ENCODE results near the gene EME2. TPM values are rescaled to one million over a fixed set of nuclear protein-coding genes. Genes with fewer than 3 reads are reported as not detected.
A peak's percentile ranks its signal among the peaks of the same experiment; 100 is the strongest.

The EME2 gene
- total and polyA plus RNA-seq, 2 of the 13 experiments (the other 11 are each of a cell fraction or from before 2014, with no cell fraction given) = 4.4 to 7.6 TPM

DNA sequence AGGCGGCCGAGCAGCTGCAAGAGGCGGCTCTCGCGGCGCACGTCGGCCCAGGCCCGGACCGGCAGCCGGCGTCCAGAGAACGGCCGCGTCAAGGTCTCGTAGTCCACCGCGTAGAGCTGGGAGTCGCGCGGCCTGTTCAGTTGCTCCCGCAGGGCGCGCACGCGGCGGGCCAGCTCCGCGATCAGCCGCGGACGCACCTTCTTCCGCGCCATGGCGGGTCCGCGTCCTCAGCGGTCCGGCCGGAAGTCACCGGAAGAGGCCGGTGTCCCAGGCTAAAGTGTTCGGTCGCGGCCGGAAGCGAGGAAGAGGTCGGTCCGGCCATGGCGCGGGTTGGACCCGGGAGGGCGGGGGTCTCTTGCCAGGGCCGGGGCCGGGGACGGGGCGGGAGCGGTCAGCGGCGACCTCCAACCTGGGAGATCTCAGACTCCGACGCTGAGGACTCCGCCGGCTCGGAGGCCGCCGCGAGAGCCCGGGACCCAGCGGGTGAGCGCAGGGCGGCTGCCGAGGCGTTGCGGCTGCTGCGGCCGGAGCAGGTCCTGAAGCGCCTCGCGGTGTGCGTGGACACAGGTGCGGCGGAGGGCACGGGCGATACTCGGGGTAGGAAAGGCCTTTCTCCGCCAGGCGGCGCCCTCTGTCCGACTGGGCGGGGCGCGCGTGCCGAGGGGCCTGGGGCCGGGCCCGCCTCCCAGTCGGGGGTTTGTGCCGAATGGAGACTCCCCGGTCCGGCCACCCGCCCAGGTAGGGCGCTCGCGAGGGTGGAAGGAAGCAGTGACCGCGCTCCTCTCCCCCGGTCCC, 495 bp downstream of the EME2 start, which contains the start of gene MRPS34:
Gene MRPS34 (minus strand): TSS at position 227 of the 795 bp plus-strand sequence. CDS start 15 bp downstream, at position 212.
- WGBS (ENCODE audit: low lambda C conversion rate) = 0% methylated on average over 1 of the region's 108 CpGs
- Histone ChIP-seq H3K4me2 (ENCODE audit: low read depth, low read length) (peak within 1 kb of the TSS; percentile 91), H3K9me3 (ENCODE audit: low read length) (no peaks in the 10 kb centered on the region), H3K27ac (ENCODE audit: extremely low read length, insufficient read depth, low read length) (peak within 1 kb of the TSS; percentile 90), H3K4me1 (ENCODE audit: insufficient read depth, low read length) (peaks cover 12% of the 10 kb centered on the region), H3K27me3 (ENCODE audit: control insufficient read depth in 1 of 2, insufficient read depth in 2 of 2, low read length in 2 of 2) (no peaks in the 10 kb centered on the region; a peak in 2 of 5 replicates), H3K36me3 (replicated peaks in 1 of 2; ENCODE audit: control insufficient read depth in 1 of 2, insufficient read depth in 2 of 2, low read length in 2 of 2) (peaks cover 6 to 22% of the 10 kb centered on the region in 2 experiments; a peak in 4 of 5 replicates), H2AFZ (ENCODE audit: low read length) (no peak within 1 kb of the TSS), H3K4me3 (replicated peaks in 1 of 3; ENCODE audit: insufficient read depth in 1 of 3, low read depth in 2 of 3, low read length in 3 of 3) (peak within 1 kb of the TSS; percentile 94 to 96 (median 95)), H3K9ac (ENCODE audit: insufficient read depth, low read depth, low read length) (peak within 1 kb of the TSS; percentile 99), H3K79me2 (ENCODE audit: insufficient read depth, low read length) (peaks cover 30% of the 10 kb centered on the region), H4K20me1 (ENCODE audit: insufficient read depth, low read length) (no peaks in the 10 kb centered on the region)
- FAIRE-seq (no peak), DNase-seq (ENCODE audit: low spot score) (peak; percentile 78), ATAC-seq (peak; percentile 70)
- intact Hi-C loops (cut with micrococcal nuclease; ENCODE audit: unreplicated experiment) = loop anchor here (5.0 kb wide), 1 partner anchor 39 kb away; no protein-coding TSS in a partner anchor
- POLR2A ChIA-PET = interaction anchor here (0.8 to 1.9 kb wide), 14 partner anchors 10 to 192 kb away, joined by 3 to 38 read pairs (median 4); partner anchors contain the start of genes FAHD1, HAGH, IGFALS and JPT2
- in situ Hi-C loops (cut with HindIII; ENCODE audit: extremely low pct_ligation_motif_present, low pct_unique_long_range_greater_than_20kb) = no loop called here
- BruUV-seq (replicated peaks) = TSS peak; percentile 48
- CTCF ChIA-PET (ENCODE audit: low intra/inter-chr PET ratio, low total read pairs) = interaction anchor here (1.8 to 2.2 kb wide), 2 partner anchors 40 to 51 kb away, joined by 9 to 11 read pairs; no protein-coding TSS in a partner anchor
- TF ChIP-seq ZNF10 (CRISPR knock-in tag; IDR thresholded peaks at IDR 0.05; ENCODE audit: borderline replicate concordance, low read depth) (no peak), REXO4 (CRISPR knock-in tag; IDR thresholded peaks at IDR 0.05; ENCODE audit: borderline replicate concordance) (no peak), FOXK2 (IDR thresholded peaks at IDR 0.05) (no peak), GFI1 (CRISPR knock-in tag; IDR thresholded peaks at IDR 0.05; ENCODE audit: borderline replicate concordance) (no peak), KLF15 (CRISPR knock-in tag; IDR thresholded peaks at IDR 0.05; ENCODE audit: borderline replicate concordance) (0 out of 2 replicates have a peak, but pooled peaks have one; percentile 41), ARNT (IDR thresholded peaks at IDR 0.05) (no peak)
- TF ChIP-seq, protein P1, sequence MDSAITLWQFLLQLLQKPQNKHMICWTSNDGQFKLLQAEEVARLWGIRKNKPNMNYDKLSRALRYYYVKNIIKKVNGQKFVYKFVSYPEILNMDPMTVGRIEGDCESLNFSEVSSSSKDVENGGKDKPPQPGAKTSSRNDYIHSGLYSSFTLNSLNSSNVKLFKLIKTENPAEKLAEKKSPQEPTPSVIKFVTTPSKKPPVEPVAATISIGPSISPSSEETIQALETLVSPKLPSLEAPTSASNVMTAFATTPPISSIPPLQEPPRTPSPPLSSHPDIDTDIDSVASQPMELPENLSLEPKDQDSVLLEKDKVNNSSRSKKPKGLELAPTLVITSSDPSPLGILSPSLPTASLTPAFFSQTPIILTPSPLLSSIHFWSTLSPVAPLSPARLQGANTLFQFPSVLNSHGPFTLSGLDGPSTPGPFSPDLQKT (CRISPR knock-in tag; IDR thresholded peaks at IDR 0.05; ENCODE audit: borderline replicate concordance) = peak; percentile 80; the same call in 1 of the 2 replicates
- TF ChIP-seq, protein P2, sequence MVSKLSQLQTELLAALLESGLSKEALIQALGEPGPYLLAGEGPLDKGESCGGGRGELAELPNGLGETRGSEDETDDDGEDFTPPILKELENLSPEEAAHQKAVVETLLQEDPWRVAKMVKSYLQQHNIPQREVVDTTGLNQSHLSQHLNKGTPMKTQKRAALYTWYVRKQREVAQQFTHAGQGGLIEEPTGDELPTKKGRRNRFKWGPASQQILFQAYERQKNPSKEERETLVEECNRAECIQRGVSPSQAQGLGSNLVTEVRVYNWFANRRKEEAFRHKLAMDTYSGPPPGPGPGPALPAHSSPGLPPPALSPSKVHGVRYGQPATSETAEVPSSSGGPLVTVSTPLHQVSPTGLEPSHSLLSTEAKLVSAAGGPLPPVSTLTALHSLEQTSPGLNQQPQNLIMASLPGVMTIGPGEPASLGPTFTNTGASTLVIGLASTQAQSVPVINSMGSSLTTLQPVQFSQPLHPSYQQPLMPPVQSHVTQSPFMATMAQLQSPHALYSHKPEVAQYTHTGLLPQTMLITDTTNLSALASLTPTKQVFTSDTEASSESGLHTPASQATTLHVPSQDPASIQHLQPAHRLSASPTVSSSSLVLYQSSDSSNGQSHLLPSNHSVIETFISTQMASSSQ (IDR thresholded peaks at IDR 0.05; ENCODE audit: low read depth) = no peak
- TF ChIP-seq, protein P2 (CRISPR knock-in tag; IDR thresholded peaks at IDR 0.05; ENCODE audit: borderline replicate concordance) = no peak; the same call in 1 of the 2 replicates
- TF ChIP-seq, protein P3, sequence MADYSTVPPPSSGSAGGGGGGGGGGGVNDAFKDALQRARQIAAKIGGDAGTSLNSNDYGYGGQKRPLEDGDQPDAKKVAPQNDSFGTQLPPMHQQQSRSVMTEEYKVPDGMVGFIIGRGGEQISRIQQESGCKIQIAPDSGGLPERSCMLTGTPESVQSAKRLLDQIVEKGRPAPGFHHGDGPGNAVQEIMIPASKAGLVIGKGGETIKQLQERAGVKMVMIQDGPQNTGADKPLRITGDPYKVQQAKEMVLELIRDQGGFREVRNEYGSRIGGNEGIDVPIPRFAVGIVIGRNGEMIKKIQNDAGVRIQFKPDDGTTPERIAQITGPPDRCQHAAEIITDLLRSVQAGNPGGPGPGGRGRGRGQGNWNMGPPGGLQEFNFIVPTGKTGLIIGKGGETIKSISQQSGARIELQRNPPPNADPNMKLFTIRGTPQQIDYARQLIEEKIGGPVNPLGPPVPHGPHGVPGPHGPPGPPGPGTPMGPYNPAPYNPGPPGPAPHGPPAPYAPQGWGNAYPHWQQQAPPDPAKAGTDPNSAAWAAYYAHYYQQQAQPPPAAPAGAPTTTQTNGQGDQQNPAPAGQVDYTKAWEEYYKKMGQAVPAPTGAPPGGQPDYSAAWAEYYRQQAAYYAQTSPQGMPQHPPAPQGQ (CRISPR knock-in tag; IDR thresholded peaks at IDR 0.05; ENCODE audit: borderline replicate concordance) = peak; percentile 66; the same call in 1 of the 2 replicates
- TF ChIP-seq, protein P4, sequence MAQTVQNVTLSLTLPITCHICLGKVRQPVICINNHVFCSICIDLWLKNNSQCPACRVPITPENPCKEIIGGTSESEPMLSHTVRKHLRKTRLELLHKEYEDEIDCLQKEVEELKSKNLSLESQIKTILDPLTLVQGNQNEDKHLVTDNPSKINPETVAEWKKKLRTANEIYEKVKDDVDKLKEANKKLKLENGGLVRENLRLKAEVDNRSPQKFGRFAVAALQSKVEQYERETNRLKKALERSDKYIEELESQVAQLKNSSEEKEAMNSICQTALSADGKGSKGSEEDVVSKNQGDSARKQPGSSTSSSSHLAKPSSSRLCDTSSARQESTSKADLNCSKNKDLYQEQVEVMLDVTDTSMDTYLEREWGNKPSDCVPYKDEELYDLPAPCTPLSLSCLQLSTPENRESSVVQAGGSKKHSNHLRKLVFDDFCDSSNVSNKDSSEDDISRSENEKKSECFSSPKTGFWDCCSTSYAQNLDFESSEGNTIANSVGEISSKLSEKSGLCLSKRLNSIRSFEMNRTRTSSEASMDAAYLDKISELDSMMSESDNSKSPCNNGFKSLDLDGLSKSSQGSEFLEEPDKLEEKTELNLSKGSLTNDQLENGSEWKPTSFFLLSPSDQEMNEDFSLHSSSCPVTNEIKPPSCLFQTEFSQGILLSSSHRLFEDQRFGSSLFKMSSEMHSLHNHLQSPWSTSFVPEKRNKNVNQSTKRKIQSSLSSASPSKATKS (CRISPR knock-in tag; IDR thresholded peaks at IDR 0.05) = no peak

Measured in HepG2 (cell line).